IPS DF 4.7 (cell line): Measurements from ENCODE around the gene PSMB2.

ENCODE experiments used
- DNase-seq: peaks from one replicate; pipeline ENCODE4 v3.0.0-alpha.2; 2013; ENCODE audit warnings: low spot score; ENCODE audit errors: extremely low read depth

The PSMB2 gene

DNA sequence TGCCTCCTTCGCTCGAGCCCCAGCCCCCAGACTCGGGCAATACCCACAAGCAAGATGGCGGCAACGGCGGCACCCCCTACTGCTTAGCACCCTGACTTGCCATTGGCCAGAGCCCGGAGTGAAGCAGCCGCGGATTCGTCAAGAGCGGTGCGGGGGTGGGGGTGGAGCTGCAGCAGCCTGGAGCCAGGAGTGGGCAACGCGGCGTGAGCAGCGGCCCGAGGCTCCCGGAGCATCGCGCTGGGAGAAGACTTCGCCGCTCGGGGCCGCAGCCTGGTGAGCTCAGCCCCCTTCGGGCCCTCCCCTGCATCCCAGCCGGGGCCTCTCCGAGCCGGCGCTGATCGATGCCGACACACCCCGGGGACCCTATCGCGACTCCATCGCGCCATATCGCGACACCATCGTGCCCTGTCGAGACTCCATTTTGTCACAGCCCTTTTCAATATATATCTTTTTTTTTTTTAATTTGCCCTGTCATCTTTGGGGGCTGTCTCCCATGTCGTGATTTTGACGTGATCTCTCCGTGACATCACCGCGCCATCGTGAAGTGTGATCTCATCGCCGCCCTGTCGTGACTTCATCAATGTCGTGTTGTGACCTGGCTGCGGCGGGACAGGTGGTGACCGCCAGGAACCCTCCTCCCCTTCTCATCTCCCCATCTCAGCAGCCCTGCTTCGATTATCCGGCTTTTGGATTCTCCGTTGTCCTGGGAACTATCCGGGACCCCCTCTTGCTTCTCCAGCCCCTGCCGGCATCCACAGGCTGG lies 83.5 kb downstream of the PSMB2 start, which contains the start of gene NCDN:
NCDN (plus strand) TSS at position 189 of the 763 bp plus-strand sequence; CDS start at position 581, 392 bp downstream.
- DNase-seq, result peak; percentile 91

DNA sequence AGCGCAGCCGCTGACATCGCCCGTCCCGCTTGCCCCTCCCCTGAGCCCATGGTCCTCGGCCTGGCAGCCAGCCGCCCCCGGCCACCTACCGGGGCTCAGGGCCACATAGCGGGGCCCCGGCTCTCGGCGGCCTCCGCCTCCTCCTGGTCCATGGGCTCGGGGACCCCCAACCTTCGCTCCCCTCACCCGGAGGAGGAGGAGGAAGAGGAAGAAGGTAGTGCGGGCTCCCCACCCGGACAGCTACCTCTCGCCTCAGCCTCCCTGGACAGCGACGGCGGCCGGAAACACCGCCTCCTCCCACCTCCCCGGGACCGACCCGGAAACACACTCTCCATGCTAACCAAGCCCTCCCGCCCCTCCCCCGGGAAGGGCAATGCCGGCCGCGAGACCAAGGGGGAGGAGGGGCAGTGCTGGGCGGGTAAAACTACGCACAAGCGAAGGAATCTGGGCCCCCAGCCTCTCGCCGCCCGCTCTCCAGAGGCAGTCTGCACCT lies 84.2 kb downstream of the PSMB2 start, which contains the start of gene KIAA0319L:
KIAA0319L (minus strand) TSS at position 286 of the 493 bp plus-strand sequence. CDS start 2,912 bp downstream, outside the sequence.
- DNase-seq, result no peak

DNA sequence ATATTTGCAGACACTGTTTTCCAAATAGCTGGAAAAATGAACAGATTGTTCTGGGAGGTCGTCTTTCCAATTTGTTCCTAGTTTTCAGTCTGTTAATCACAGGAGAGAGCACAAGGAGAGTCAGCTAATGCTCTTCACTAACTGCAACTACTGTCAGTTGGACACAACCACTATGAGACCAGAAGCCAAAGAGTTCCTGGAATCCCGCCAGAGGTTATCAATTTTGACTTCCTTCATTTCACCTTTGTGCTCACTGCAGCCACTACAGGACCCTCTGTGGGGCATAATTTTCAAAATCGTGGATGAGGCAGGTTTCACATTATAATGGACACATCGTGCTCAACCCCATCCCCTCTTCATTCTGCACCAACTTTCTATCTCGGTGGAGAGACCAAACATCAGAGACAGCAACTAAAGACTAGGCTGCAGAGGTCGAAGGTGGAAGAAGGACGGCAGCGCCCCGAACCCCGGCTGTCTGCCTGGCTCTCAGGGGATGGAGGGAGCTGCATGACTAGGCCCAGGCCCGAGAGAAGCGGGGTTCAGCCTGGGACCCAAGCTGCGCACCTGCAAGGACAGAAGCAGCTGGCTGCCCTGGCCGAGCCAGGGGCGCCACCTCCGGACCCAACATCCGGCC lies 84.7 kb downstream of the PSMB2 start:
- DNase-seq, result no peak

DNA sequence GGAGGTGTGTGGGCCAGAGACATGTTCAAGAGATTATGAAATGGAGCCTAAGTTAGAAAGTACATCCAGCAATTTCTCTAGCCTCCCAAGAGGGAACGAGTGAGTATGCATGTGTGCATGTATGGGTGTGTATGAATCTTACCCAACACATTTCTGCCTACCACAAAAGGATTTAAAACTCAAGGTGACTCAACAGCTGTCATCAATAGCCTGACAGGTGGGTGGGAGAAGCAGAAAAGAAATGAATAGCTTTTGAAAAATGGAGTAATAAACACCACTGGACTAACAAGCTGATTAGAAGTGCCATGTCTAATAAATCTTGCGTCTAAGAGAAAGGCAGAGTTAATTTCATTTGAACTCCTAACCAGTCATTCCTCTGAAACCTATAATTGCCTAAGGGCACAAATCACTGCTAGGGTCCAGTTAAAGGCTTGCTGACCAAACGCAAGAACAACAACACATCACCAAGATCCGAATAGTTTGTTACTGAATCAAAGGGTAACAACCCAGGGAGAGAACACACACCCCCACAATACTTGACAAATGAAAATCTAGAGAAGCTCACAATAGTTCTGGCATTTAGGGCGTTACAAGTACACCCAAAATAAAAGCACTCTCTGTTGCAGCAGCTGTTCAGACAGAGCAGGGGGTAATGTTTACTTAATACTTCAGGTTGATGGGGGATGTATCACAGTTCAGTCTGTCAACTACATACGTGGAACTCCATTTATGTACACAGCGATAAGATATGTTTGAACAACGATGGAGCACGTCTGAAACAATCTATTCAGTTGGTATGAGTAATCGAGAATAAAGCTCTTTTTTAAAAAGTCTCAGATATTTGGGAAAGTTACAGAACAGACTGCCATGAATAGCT lies 85.5 kb downstream of the PSMB2 start:
- no peak for DNase-seq

DNA sequence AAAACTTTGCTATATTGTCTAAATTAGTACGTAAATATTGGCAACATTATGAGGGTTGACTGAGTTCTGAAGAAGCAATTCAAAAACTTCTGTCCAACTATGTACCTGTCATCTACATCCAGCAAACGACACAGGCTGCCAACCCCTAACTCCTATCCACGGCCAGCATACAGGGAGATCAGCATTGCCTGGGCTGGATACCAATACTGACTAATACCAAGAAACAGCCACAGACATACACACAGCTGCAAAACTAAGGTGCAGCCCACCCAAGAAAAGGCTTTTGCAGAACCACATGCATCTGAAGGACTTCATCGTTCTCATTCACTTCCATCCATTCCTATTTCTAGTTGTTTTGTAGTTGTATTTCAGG lies 86.1 kb downstream of the PSMB2 start:
- no peak for DNase-seq

DNA sequence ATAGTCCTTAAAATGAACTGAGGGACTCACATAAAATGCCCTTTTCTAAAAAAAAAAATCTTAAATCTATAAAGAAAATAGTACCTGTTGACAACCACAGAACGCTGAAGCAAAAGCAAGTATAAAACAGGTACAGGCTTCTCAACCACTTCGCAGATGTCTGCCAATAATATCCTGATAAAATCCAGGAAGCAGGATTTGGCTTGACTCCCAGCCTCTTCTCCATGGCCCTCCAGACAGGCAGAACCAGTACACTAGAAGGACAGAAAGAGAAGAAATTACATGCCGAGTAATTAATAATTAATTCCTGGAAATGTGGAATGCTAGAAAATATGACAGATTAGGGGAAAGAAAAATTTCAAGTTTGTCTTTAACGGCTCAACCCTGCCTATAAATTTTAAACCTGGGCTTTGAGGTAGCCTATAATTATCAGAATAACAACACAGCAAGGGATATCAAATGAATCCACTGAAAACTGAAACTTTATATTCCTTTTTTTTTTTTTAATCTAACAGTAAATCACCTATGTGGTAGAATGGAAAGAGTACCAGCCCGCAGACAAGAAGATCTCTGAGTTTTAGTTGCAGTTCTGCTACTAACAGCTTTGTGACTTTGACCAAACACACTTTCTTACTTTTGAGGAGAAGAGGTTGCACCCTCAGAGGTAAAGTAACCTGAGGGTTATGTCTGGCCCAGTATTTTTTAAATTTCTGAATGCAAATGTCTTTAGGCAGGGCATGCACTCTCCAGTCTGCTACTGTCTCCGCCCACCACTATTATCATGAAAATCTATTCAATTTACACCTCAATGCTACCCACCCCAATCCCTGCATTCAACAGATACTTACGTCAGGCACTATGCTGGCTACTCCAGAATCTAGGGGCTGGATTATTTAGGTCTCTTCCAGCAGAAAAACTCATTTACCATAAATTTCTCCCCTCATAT lies 86.8 kb downstream of the PSMB2 start:
- no peak for DNase-seq

DNA sequence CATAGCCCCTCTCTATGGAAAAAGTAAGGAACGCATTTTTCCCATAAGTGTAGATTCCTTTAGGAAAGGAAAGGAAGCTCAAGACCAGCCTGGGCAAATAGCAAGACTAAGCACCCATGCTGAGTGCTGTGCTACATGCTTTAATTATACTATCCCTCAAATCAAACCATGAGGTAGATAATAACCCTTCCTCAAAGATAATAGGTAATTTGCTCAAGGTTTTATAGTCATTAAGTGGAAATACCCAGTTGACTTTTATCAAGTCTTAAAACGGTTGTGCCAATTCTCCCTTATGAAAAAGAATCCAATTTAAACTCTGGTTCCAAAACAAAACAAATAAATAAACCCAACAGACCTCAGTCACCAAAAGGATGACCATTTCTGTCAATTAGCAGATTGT lies 87.5 kb downstream of the PSMB2 start:
- DNase-seq, result no peak
